NCI-H1930 (cell line): ENCODE results near the gene QKI.
"Not testable (repeated sequence)": the region's sequence is repeated elsewhere in the genome, so short reads cannot be mapped to it uniquely, and the experiment has no call there.

ENCODE experiments used
- DNase-seq, 2 experiments: peaks; one replicate each; lab custom pipeline; 2025; lab: John Stamatoyannopoulos, UW

QKI gene

GRCh38 chr6:163439997-163440396 is 25.5 kb downstream of the QKI start:
- DNase-seq: no peak

GRCh38 chr6:163442336-163442735 is 27.8 kb downstream of the QKI start:
- DNase-seq: no peak

GRCh38 chr6:163444077-163444476 is 29.6 kb downstream of the QKI start:
- no peak for DNase-seq

- DNase-seq: no peak
These were observed 32.0 kb downstream of the QKI start for GRCh38 chr6:163446549-163446948.

- DNase-seq: no peak
These were observed 34.6 kb downstream of the QKI start for GRCh38 chr6:163449076-163449475.

GRCh38 chr6:163454425-163454824 is 39.9 kb downstream of the QKI start:
- DNase-seq: no peak

- no peak for DNase-seq
These were observed 41.0 kb downstream of the QKI start for GRCh38 chr6:163455552-163455951.

GRCh38 chr6:163457637-163458561 is 43.4 kb downstream of the QKI start:
- DNase-seq: no peak

GRCh38 chr6:163459007-163459406 is 44.5 kb downstream of the QKI start:
- no peak for DNase-seq

GRCh38 chr6:163459536-163459935 is 45.0 kb downstream of the QKI start:
- no peak for DNase-seq

GRCh38 chr6:163460307-163460782 is 45.8 kb downstream of the QKI start:
- DNase-seq: no peak

- DNase-seq: no peak
These were observed 47.2 kb downstream of the QKI start for GRCh38 chr6:163461696-163462095.

GRCh38 chr6:163463180-163463579 is 48.7 kb downstream of the QKI start:
- DNase-seq: no peak

GRCh38 chr6:163463795-163464194 is 49.3 kb downstream of the QKI start:
- no peak for DNase-seq

- no peak for DNase-seq
These were observed 52.4 kb downstream of the QKI start for GRCh38 chr6:163466839-163467390.

GRCh38 chr6:163468738-163469137 is 54.2 kb downstream of the QKI start:
- DNase-seq: no peak

- DNase-seq: no peak
These were observed 55.0 kb downstream of the QKI start for GRCh38 chr6:163469459-163469985.

GRCh38 chr6:163470611-163471010 is 56.1 kb downstream of the QKI start:
- no peak for DNase-seq

GRCh38 chr6:163474581-163474980 is 60.1 kb downstream of the QKI start:
- no peak for DNase-seq

- DNase-seq: not testable (repeated sequence)
These were observed 62.4 kb downstream of the QKI start for GRCh38 chr6:163476946-163477345.

- no peak for DNase-seq
These were observed 68.6 kb downstream of the QKI start for GRCh38 chr6:163483107-163483506.

- no peak for DNase-seq
These were observed 70.9 kb downstream of the QKI start for GRCh38 chr6:163485388-163485851.

- DNase-seq: no peak
These were observed 72.3 kb downstream of the QKI start for GRCh38 chr6:163486821-163487220.
